GM21723 (cell line): ENCODE data around the gene PDE11A.
"Not testable (repeated sequence)": the region's sequence is repeated elsewhere in the genome, so short reads cannot be mapped to it uniquely, and the experiment has no call there.

ENCODE experiments used
- ATAC-seq: cut with Tn5 transposase; IDR thresholded peaks from one replicate; pipeline ENCODE4 v1.9.1; 2021; ENCODE audit warnings: mild to moderate bottlenecking, moderate library complexity; ENCODE audit not compliant: unreplicated experiment

Gene PDE11A

GRCh38 chr2:178075006-178075326 is 2.4 kb upstream of the PDE11A start:
- ATAC-seq, result no peak

- no peak for ATAC-seq
These were observed 1.8 kb upstream of the PDE11A start for GRCh38 chr2:178074123-178075005.

GRCh38 chr2:178072000-178072382 is 586 bp downstream of the PDE11A start:
- ATAC-seq, result no peak

GRCh38 chr2:178070824-178071223 is 1.8 kb downstream of the PDE11A start:
- no peak for ATAC-seq

GRCh38 chr2:178069551-178069950 is 3.0 kb downstream of the PDE11A start:
- ATAC-seq, result no peak

GRCh38 chr2:178068823-178069454 is 3.6 kb downstream of the PDE11A start:
- ATAC-seq, result no peak

GRCh38 chr2:178066890-178067669 is 5.5 kb downstream of the PDE11A start:
- ATAC-seq, result no peak

- no peak for ATAC-seq
These were observed 6.3 kb downstream of the PDE11A start for GRCh38 chr2:178066324-178066723.

- ATAC-seq, result no peak
These were observed 12.9 kb downstream of the PDE11A start for GRCh38 chr2:178059681-178060080.

GRCh38 chr2:178059111-178059510 is 13.5 kb downstream of the PDE11A start:
- no peak for ATAC-seq

GRCh38 chr2:178057179-178057680 is 15.3 kb downstream of the PDE11A start:
- ATAC-seq, result no peak

- ATAC-seq, result no peak
These were observed 16.2 kb downstream of the PDE11A start for GRCh38 chr2:178056345-178056744.

- ATAC-seq, result not testable (repeated sequence)
These were observed 21.3 kb downstream of the PDE11A start for GRCh38 chr2:178051257-178051656.

- ATAC-seq, result no peak
These were observed 25.2 kb downstream of the PDE11A start for GRCh38 chr2:178047391-178047790.

GRCh38 chr2:178044836-178045235 is 27.7 kb downstream of the PDE11A start:
- no peak for ATAC-seq

GRCh38 chr2:178043266-178043665 is 29.3 kb downstream of the PDE11A start:
- ATAC-seq, result no peak

- not testable (repeated sequence) for ATAC-seq
These were observed 39.0 kb downstream of the PDE11A start for GRCh38 chr2:178033583-178033982.

GRCh38 chr2:178029342-178029741 is 43.2 kb downstream of the PDE11A start:
- ATAC-seq, result no peak

- no peak for ATAC-seq
These were observed 46.9 kb downstream of the PDE11A start for GRCh38 chr2:178025551-178026185.

GRCh38 chr2:178018141-178018540 is 54.4 kb downstream of the PDE11A start:
- no peak for ATAC-seq

GRCh38 chr2:178016612-178017011 is 56.0 kb downstream of the PDE11A start:
- ATAC-seq, result no peak
